ENCODE data around the gene EGFLAM. TPM values are rescaled to one million over a fixed set of nuclear protein-coding genes. Genes with fewer than 3 reads are reported as not detected.

Gene EGFLAM
- total RNA-seq, 1 experiment from 2014 or later: 0.33 TPM

GRCh38 chr5:38373743-38374142 lies 115.4 kb downstream of the EGFLAM start:
- no peaks in the 10 kb centered on the region for H4K20me1 ChIP-seq (ENCODE audit: control insufficient read depth, insufficient read depth, insufficient read length)
- no peak overlapping the region for H2BK120ac ChIP-seq (ENCODE audit: low read depth, low read length, poor library complexity, severe bottlenecking)
- no peak overlapping the region for H2AFZ ChIP-seq (ENCODE audit: low read length)

More at GRCh38 chr5:38373743-38374142, 115.4 kb downstream of the EGFLAM start:
- Histone ChIP-seq H3K18ac (ENCODE audit: insufficient read length, low read depth, low read length) (no peak overlapping the region), H3K4me2 (ENCODE audit: insufficient read depth, insufficient read length, low read length) (no peak overlapping the region), H2BK12ac (ENCODE audit: insufficient read length, low read depth, low read length) (no peak overlapping the region), H4K91ac (ENCODE audit: insufficient read length, low read depth, low read length) (no peak overlapping the region), H3K27ac (ENCODE audit: insufficient read length, low read depth, low read length) (no peak overlapping the region), H3K14ac (ENCODE audit: insufficient read depth, low read length) (no peak overlapping the region), H3K79me2 (ENCODE audit: insufficient read depth, low read length) (no peaks in the 10 kb centered on the region), H2BK15ac (ENCODE audit: low read depth, low read length) (no peak overlapping the region), H2AK5ac (ENCODE audit: insufficient read length, low read length) (no peak overlapping the region), H3K79me1 (ENCODE audit: insufficient read depth, low read depth, low read length, poor library complexity, severe bottlenecking) (no peaks in the 10 kb centered on the region), H3K4me1 (ENCODE audit: insufficient read depth, low read length) (no peaks in the 10 kb centered on the region), H2BK5ac (ENCODE audit: insufficient read length, low read length) (no peak overlapping the region), H2BK20ac (ENCODE audit: low read depth, low read length, poor library complexity, severe bottlenecking) (no peak overlapping the region), H4K5ac (ENCODE audit: insufficient read length, low read depth, low read length) (no peak overlapping the region), H3K23me2 (ENCODE audit: insufficient read length, low read depth, low read length, poor library complexity, severe bottlenecking) (no peaks in the 10 kb centered on the region), H3K4ac (ENCODE audit: low read depth, low read length) (no peak overlapping the region), H4K8ac (replicated peaks; ENCODE audit: insufficient read length, low read depth, low read length) (no peak overlapping the region), H3K27me3 (ENCODE audit: insufficient read depth, low read length) (peaks cover 2% of the 10 kb centered on the region; the same call in 1 of the 2 replicates), H3K9me3 (ENCODE audit: control insufficient read depth, low read depth, low read length) (no peaks in the 10 kb centered on the region), H3K56ac (ENCODE audit: insufficient read length, low read depth, low read length) (no peak overlapping the region), H3T11ph (ENCODE audit: low read length) (no peak overlapping the region), H3K9ac (ENCODE audit: extremely low read depth, insufficient read length, low read length) (no peak overlapping the region), H3K23ac (ENCODE audit: insufficient read length, low read depth, low read length) (no peak overlapping the region)
- Mint-ChIP-seq H3K4me1 (peaks cover 10 to 40% of the 10 kb centered on the region in 2 experiments), H3K36me3 (ENCODE audit: insufficient read depth in 1 of 3, low read depth in 3 of 3) (no peaks in the 10 kb centered on the region), H3K27me3 (ENCODE audit: low read depth) (peaks cover 7% of the 10 kb centered on the region), H3K9me3 (no peaks in the 10 kb centered on the region), H3K27ac (no peak overlapping the region), H3K4me3 (no peak overlapping the region)
- WGBS (ENCODE audit: extremely low coverage, insufficient read length, low lambda C conversion rate): no CpG with 5 or more reads among the region's 3 CpGs
- no peak for TF ChIP-seq CTCF (conservative IDR thresholded peaks at IDR 0.05)
- no peak for DNase-seq
